T-helper 17 cell (primary cell): ENCODE measurements around the gene FBXL2. TPM values are rescaled to one million over a fixed set of nuclear protein-coding genes. Genes with fewer than 3 reads are reported as not detected.

ENCODE experiments used
- ATAC-seq: fragments of 150-1000 bp; cut with Tn5 transposase; 2 replicates; pipeline ENCODE4 v1.10.0; 2021; ENCODE audit warnings: mild to moderate bottlenecking, moderate library complexity
- DNase-seq, 3 donors: peaks; one replicate each; pipeline versions ENCODE4 v3.0.0 to v3.0.0-alpha.2; 2020 to 2021
- H3K9me3 ChIP-seq: one replicate; pipeline ENCODE4 v1.7.0; 2013; ENCODE audit warnings: low read length, mild to moderate bottlenecking; ENCODE audit not compliant: control insufficient read depth, poor library complexity, severe bottlenecking
- H3K27ac Mint-ChIP-seq: one replicate; pipeline ENCODE4 v1.8.0; 2022; ENCODE audit warnings: mild to moderate bottlenecking, moderate library complexity, mixed read lengths
- H3K27me3 Mint-ChIP-seq: one replicate; pipeline ENCODE4 v1.8.0; 2022; ENCODE audit warnings: mixed read lengths
- H3K36me3 Mint-ChIP-seq: one replicate; pipeline ENCODE4 v1.8.0; 2022; ENCODE audit warnings: low read depth, mixed read lengths
- H3K4me1 Mint-ChIP-seq: one replicate; pipeline ENCODE4 v1.8.0; 2022; ENCODE audit warnings: mild to moderate bottlenecking, mixed read lengths
- H3K4me3 Mint-ChIP-seq: one replicate; pipeline ENCODE4 v1.8.0; 2022; ENCODE audit warnings: mild to moderate bottlenecking, moderate library complexity, mixed read lengths
- total RNA-seq, 4 donors: library from RNA in 2 of 4; stranded (reverse) in 2 of 4; gene quantifications; one replicate each; pipeline ENCODE4 v1.2.3 and lab custom pipeline; 2022 to 2026

Gene FBXL2
- total RNA-seq, 2 donors from 2014 or later, result not detected

GRCh38 chr3:33271324-33271723, 5.9 kb upstream of the FBXL2 start:
- ATAC-seq (no peak), DNase-seq (no peak)
- H3K27ac Mint-ChIP-seq, result no peak overlapping the region
- H3K4me1 Mint-ChIP-seq, result no peaks in the 10 kb centered on the region
- peaks cover 51% of the 10 kb centered on the region for H3K27me3 Mint-ChIP-seq
- peaks cover 2% of the 10 kb centered on the region for H3K36me3 Mint-ChIP-seq
- no peak overlapping the region for H3K4me3 Mint-ChIP-seq
- H3K9me3 ChIP-seq, result no peaks in the 10 kb centered on the region

GRCh38 chr3:33273628-33274027, 3.6 kb upstream of the FBXL2 start:
- DNase-seq (no peak), ATAC-seq (no peak)
- Mint-ChIP-seq H3K27ac (no peak overlapping the region), H3K36me3 (peaks cover 2% of the 10 kb centered on the region), H3K4me1 (peaks cover 3% of the 10 kb centered on the region), H3K4me3 (no peak overlapping the region), H3K27me3 (peaks cover 60% of the 10 kb centered on the region)
- H3K9me3 ChIP-seq, result no peaks in the 10 kb centered on the region

GRCh38 chr3:33278163-33278562, 921 bp downstream of the FBXL2 start:
- ATAC-seq, result no peak

DNA sequence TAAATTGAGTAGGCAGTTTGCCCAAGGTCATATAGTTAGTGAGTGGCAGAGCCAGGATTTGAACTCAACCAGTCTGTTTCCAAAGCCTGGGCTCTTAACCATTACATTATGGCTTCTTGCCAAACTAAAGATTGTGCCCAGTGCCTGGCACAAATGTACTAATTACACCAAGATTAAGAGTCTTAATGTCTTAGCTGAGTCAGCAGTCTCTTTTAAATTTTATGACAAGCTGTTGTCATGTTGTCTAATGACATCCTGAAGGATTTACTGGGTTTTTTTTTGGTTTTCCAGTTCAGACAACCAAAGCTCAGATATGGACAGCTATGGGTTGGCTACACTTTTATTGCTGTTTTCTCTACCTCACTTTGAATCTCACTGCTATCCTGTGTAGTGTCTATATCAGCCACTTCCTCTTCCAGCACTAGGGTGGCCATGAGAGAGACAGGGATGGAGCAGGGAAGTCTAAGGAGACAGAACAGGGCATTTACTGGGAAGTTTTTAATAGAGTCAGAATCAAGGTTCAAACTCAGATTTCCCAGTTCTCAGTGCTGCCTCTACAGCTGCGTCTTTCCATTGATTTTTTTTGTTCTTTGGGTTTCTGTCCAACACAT, 10.5 kb downstream of the FBXL2 start:
- Mint-ChIP-seq H3K27ac (no peak overlapping the region), H3K27me3 (peaks cover 9% of the 10 kb centered on the region), H3K36me3 (peaks cover 2% of the 10 kb centered on the region), H3K4me1 (no peaks in the 10 kb centered on the region), H3K4me3 (no peak overlapping the region)
- H3K9me3 ChIP-seq, result no peaks in the 10 kb centered on the region
- DNase-seq (no peak), ATAC-seq (no peak)

More at GRCh38 chr3:33278163-33278562, 921 bp downstream of the FBXL2 start:
- H3K27ac Mint-ChIP-seq, result no peak overlapping the region
- H3K9me3 ChIP-seq, result no peaks in the 10 kb centered on the region
- peak overlapping the region; percentile 9 for H3K4me3 Mint-ChIP-seq
- peaks cover 59% of the 10 kb centered on the region for H3K27me3 Mint-ChIP-seq
- DNase-seq, result no peak
- peaks cover 3% of the 10 kb centered on the region for H3K4me1 Mint-ChIP-seq
- peaks cover 2% of the 10 kb centered on the region for H3K36me3 Mint-ChIP-seq

GRCh38 chr3:33299395-33300081, 22.3 kb downstream of the FBXL2 start:
- ATAC-seq (no peak), DNase-seq (no peak)
- H3K27ac Mint-ChIP-seq, result no peak overlapping the region
- H3K9me3 ChIP-seq, result no peaks in the 10 kb centered on the region
- no peak overlapping the region for H3K4me3 Mint-ChIP-seq
- peaks cover 2% of the 10 kb centered on the region for H3K36me3 Mint-ChIP-seq
- H3K27me3 Mint-ChIP-seq, result peaks cover 8% of the 10 kb centered on the region
- peaks cover 2% of the 10 kb centered on the region for H3K4me1 Mint-ChIP-seq

- peaks cover 21% of the 10 kb centered on the region for H3K27me3 Mint-ChIP-seq
- no peak overlapping the region for H3K27ac Mint-ChIP-seq
- no peak overlapping the region for H3K4me3 Mint-ChIP-seq
- DNase-seq (no peak), ATAC-seq (no peak)
- H3K9me3 ChIP-seq, result no peaks in the 10 kb centered on the region
- H3K36me3 Mint-ChIP-seq, result peaks cover 2% of the 10 kb centered on the region
- H3K4me1 Mint-ChIP-seq, result peaks cover 2% of the 10 kb centered on the region
Measured at GRCh38 chr3:33312361-33312760, 35.1 kb downstream of the FBXL2 start.

GRCh38 chr3:33313331-33313730, 36.1 kb downstream of the FBXL2 start:
- no peak overlapping the region for H3K27ac Mint-ChIP-seq
- DNase-seq (no peak), ATAC-seq (no peak)
- H3K9me3 ChIP-seq, result no peaks in the 10 kb centered on the region
- peaks cover 17% of the 10 kb centered on the region for H3K27me3 Mint-ChIP-seq
- H3K4me1 Mint-ChIP-seq, result peaks cover 7% of the 10 kb centered on the region
- H3K36me3 Mint-ChIP-seq, result peaks cover 2% of the 10 kb centered on the region
- no peak overlapping the region for H3K4me3 Mint-ChIP-seq

- Mint-ChIP-seq H3K27me3 (peaks cover 18% of the 10 kb centered on the region), H3K27ac (no peak overlapping the region), H3K4me1 (peaks cover 8% of the 10 kb centered on the region), H3K36me3 (peaks cover 2% of the 10 kb centered on the region), H3K4me3 (no peak overlapping the region)
- H3K9me3 ChIP-seq, result no peaks in the 10 kb centered on the region
- no peak for DNase-seq
- no peak for ATAC-seq
Measured at GRCh38 chr3:33314993-33315392, 37.8 kb downstream of the FBXL2 start.

DNA sequence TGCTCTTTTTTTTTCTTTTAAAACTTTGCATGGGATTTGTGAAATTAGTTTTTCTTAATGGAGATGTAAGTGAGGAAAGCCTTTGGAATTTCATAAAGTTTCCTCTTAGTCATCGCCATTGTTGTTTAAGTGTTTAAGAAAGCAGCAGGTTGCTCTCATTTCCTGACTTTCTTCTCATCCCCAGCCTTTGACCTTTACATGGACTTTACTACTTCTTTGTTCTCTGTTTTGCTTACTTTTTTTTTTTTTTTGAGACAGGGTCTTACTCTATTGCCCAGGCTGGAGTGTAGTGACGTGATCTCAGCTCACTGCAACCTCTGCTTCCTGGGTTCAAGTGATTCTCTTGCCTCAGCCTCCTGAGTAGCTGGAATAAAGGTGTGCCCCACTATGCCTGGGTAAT, 38.6 kb downstream of the FBXL2 start:
- Mint-ChIP-seq H3K27me3 (peaks cover 22% of the 10 kb centered on the region), H3K4me3 (no peak overlapping the region), H3K4me1 (peaks cover 8% of the 10 kb centered on the region), H3K36me3 (peaks cover 2% of the 10 kb centered on the region), H3K27ac (no peak overlapping the region)
- no peaks in the 10 kb centered on the region for H3K9me3 ChIP-seq
- ATAC-seq (no peak), DNase-seq (no peak)

GRCh38 chr3:33317963-33318709, 40.9 kb downstream of the FBXL2 start:
- H3K9me3 ChIP-seq, result no peaks in the 10 kb centered on the region
- Mint-ChIP-seq H3K4me3 (no peak overlapping the region), H3K27me3 (peaks cover 22% of the 10 kb centered on the region), H3K4me1 (peaks cover 8% of the 10 kb centered on the region), H3K27ac (no peak overlapping the region), H3K36me3 (no peaks in the 10 kb centered on the region)
- DNase-seq (no peak), ATAC-seq (no peak)

- H3K4me3 Mint-ChIP-seq, result no peak overlapping the region
- H3K36me3 Mint-ChIP-seq, result no peaks in the 10 kb centered on the region
- no peak for ATAC-seq
- no peak overlapping the region for H3K27ac Mint-ChIP-seq
- H3K9me3 ChIP-seq, result no peaks in the 10 kb centered on the region
- DNase-seq, result no peak
- peaks cover 8% of the 10 kb centered on the region for H3K4me1 Mint-ChIP-seq
- peaks cover 23% of the 10 kb centered on the region for H3K27me3 Mint-ChIP-seq
Measured at GRCh38 chr3:33318710-33319380, 41.6 kb downstream of the FBXL2 start.

DNA sequence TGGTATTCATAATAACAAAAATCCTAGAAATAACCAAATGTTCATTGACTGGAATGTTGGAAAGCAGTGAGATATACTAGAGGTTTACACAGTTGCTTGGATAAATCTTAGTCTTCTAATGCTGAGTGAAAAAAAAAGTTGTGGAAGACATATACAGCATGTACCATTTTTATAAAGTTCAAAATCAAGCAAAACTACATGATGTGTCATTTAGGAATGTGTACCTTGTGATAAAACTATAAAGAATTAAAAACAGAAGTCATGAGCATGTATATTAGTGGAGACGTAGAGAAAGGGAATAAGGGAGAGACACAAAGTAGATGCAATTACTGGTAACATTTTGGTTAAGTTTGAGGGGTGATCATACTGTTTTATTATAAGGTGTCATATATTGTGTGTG, 45.2 kb downstream of the FBXL2 start:
- H3K9me3 ChIP-seq, result no peaks in the 10 kb centered on the region
- Mint-ChIP-seq H3K4me3 (no peak overlapping the region), H3K27me3 (peaks cover 27% of the 10 kb centered on the region), H3K36me3 (peaks cover 4% of the 10 kb centered on the region), H3K4me1 (peaks cover 7% of the 10 kb centered on the region), H3K27ac (no peak overlapping the region)
- DNase-seq (no peak), ATAC-seq (no peak)

DNA sequence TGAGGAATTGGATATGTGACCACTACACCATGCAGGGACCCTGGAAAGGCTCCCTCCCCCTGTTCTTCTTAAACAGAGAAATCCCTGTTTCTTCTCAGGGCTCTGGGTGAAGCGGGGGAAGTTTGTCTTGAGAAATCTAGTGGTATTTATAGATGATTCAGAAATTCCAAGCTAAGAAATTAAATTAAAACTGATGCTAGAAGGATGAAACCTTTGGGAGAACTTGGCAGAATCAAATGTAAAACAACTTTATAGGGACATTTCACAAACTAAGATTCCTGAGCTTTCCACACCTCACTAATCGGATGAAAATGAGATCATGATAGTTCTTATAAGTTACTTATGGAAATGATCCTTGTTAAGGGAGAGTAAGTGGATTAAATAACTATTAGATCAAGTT, 54.2 kb downstream of the FBXL2 start:
- peaks cover 2% of the 10 kb centered on the region for H3K9me3 ChIP-seq
- Mint-ChIP-seq H3K4me1 (no peaks in the 10 kb centered on the region), H3K4me3 (no peak overlapping the region), H3K27me3 (peaks cover 9% of the 10 kb centered on the region), H3K36me3 (peaks cover 2% of the 10 kb centered on the region), H3K27ac (no peak overlapping the region)
- DNase-seq, result no peak
- ATAC-seq, result no peak
